HG03066 (cell line): Measurements from ENCODE around the gene GPC6.

Source experiments
- ATAC-seq: cut with Tn5 transposase; IDR thresholded peaks from one replicate; pipeline ENCODE4 v1.9.1; 2021; ENCODE audit warnings: low read depth; ENCODE audit not compliant: unreplicated experiment

Gene GPC6

GRCh38 chr13:93228643-93228937 is 2.0 kb downstream of the GPC6 start:
- no peak for ATAC-seq

GRCh38 chr13:93230261-93230855 is 3.8 kb downstream of the GPC6 start:
- ATAC-seq, result no peak

- ATAC-seq, result no peak
Observed at GRCh38 chr13:93231867-93232266, 5.3 kb downstream of the GPC6 start.

- no peak for ATAC-seq
Observed at GRCh38 chr13:93233997-93234416, 7.4 kb downstream of the GPC6 start.

- no peak for ATAC-seq
Observed at GRCh38 chr13:93234459-93234858, 7.9 kb downstream of the GPC6 start.

GRCh38 chr13:93235258-93236015 is 8.8 kb downstream of the GPC6 start:
- no peak for ATAC-seq

- no peak for ATAC-seq
Observed at GRCh38 chr13:93238711-93239110, 12.1 kb downstream of the GPC6 start.

- ATAC-seq, result no peak
Observed at GRCh38 chr13:93243375-93244063, 16.9 kb downstream of the GPC6 start.

- ATAC-seq, result no peak
Observed at GRCh38 chr13:93244141-93244917, 17.7 kb downstream of the GPC6 start.

- ATAC-seq, result no peak
Observed at GRCh38 chr13:93244918-93245280, 18.3 kb downstream of the GPC6 start.

GRCh38 chr13:93246069-93246468 is 19.5 kb downstream of the GPC6 start:
- ATAC-seq, result no peak

- no peak for ATAC-seq
Observed at GRCh38 chr13:93248627-93249047, 22.0 kb downstream of the GPC6 start.

- no peak for ATAC-seq
Observed at GRCh38 chr13:93249364-93250306, 23.0 kb downstream of the GPC6 start.

- ATAC-seq, result no peak
Observed at GRCh38 chr13:93254775-93255174, 28.2 kb downstream of the GPC6 start.

GRCh38 chr13:93256998-93257397 is 30.4 kb downstream of the GPC6 start:
- ATAC-seq, result no peak

GRCh38 chr13:93259527-93260080 is 33.0 kb downstream of the GPC6 start:
- ATAC-seq, result no peak

- ATAC-seq, result no peak
Observed at GRCh38 chr13:93260591-93260990, 34.0 kb downstream of the GPC6 start.

GRCh38 chr13:93262729-93263345 is 36.2 kb downstream of the GPC6 start:
- ATAC-seq, result no peak

- no peak for ATAC-seq
Observed at GRCh38 chr13:93264876-93265275, 38.3 kb downstream of the GPC6 start.
